Left forelimb (tissue), 1 donor: ENCODE data around the gene CAPN9.

Experiments used
- DNase-seq: peaks from one replicate; pipeline ENCODE4 v3.0.0-alpha.2; 2018; ENCODE audit warnings: low spot score

The CAPN9 gene

DNA sequence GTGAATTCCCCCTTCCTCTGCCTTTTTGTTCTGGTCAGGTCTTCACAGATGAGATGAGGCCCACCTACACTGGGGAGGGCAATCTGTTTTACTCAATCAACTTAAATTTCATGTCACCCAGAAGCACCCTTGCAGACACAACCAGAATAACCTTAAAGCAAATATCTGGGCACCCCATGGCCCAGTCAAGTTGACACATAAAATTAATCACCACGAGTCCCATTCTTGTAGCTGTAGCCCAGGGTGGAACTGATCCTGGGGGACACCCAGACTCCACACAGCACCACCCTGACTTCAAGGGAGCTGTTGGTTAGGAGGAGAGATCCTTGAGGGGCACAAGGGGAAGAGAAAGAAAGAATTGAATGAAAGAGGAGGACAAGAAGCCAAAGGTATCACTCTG is 23.1 kb downstream of the CAPN9 start:
- no peak for DNase-seq

GRCh38 chr1:230771773-230772354 is 24.7 kb downstream of the CAPN9 start:
- no peak for DNase-seq

DNA sequence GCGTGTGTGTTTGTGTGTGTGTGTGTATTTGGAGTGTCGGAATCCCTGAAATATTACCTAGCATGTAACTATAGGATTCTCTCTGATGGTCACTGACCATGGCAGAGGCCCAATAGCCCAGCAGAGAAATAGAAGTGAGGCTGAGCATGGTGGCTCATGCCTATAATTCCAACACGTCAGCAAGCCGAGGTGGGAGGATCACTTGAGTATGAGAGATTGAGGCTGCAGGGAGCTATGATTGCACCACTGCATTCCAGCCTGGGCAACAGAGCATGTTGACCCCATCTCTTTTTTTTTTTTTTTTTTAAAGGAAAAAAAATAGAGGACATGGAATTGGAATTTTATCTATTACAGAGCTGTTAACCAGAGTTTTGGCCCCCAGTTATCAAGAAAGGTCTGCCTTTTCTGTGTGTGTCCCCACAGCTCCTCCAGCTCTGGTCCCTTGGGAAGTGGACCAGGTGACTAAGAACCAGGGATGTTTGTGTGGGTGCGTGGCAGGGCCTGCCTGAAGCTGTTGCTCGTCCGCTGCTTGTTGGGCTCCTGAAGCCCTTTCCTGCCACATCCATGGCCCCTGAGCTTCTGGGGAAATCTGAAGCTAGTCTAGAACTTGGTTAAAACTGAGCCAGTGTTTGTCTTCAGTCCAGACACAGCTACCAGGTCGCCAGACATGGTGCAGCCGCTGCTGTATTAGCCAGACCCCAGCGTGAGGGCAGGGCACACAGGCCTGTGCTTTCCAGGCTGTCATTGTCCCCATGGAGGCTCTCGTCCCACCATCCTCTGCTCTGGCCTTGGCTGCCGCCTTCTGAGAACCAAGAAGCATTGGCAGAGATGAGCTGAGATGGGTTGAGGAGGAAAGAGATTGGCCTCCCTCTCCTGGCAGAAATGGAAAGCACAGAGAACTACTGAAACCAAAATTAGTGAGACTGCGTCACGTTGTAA is 25.5 kb downstream of the CAPN9 start:
- no peak for DNase-seq

- no peak for DNase-seq
Observed at GRCh38 chr1:230773396-230774033, 26.3 kb downstream of the CAPN9 start.

- no peak for DNase-seq
Observed at GRCh38 chr1:230778916-230779590, 31.9 kb downstream of the CAPN9 start.

GRCh38 chr1:230781131-230781530 is 33.9 kb downstream of the CAPN9 start:
- DNase-seq: peak; percentile 12

DNA sequence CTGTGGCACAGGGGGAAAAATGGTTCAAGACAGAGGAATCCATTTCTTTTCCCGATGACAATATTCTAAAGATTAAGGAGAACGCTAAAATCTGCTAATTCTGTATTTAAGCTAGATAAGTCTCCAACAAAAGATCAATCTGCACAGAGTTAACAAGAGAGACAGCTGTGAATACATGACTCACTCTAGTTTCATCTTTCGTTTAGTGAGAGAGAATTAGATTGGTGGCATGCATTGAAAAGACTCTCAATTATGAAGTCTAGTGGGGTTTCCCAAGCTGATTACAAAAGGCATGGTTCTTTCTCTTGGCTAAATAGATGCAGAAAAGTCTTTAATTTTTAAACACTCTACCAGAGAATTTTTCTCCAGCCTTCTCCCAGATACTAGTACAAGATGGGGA is 34.4 kb downstream of the CAPN9 start:
- DNase-seq: no peak

DNA sequence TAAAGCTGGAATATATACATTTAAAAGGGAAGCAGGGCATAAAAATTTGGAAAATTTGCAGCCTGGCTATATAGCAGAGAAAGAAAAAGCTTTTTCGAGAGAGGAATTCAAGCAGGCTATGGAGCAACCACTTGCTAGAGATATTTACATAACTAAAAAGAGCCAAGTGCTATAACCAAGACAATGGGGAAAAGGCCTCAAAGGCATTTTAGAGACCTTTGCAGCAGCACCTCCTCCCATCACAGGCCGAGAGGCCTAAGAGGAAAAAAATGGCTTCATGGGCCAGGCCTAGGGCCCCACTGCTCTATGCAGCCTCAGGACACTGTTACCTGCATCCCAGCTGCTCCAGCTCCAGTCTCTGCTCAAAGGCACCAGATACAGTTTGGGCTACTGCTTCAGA is 37.0 kb downstream of the CAPN9 start:
- no peak for DNase-seq

- peak; percentile 11 for DNase-seq
Observed at GRCh38 chr1:230785636-230786384, 38.6 kb downstream of the CAPN9 start.

- DNase-seq: no peak
Observed at GRCh38 chr1:230786385-230786753, 39.2 kb downstream of the CAPN9 start.

DNA sequence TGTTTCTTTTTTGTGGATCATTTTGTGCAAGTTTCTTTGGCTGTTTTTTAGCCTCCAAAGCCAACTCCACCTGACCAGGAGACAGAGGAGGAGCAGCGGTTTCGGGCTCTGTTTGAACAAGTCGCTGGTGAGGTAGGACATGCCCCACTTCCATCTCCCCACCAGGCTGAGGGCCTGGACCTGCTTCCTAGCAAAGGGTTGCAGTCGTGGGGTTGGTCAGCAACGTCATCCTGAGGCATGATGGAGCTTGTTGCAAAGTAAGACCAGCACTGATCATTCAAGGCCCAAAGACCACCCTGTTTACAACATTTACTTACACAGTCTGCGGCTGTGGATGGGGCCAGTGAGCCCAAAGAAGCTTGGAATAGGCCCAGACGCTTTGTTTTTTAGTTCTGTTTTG is 40.3 kb downstream of the CAPN9 start:
- peak; percentile 51 for DNase-seq

GRCh38 chr1:230788561-230789275 is 41.5 kb downstream of the CAPN9 start:
- peak; percentile 37 for DNase-seq

DNA sequence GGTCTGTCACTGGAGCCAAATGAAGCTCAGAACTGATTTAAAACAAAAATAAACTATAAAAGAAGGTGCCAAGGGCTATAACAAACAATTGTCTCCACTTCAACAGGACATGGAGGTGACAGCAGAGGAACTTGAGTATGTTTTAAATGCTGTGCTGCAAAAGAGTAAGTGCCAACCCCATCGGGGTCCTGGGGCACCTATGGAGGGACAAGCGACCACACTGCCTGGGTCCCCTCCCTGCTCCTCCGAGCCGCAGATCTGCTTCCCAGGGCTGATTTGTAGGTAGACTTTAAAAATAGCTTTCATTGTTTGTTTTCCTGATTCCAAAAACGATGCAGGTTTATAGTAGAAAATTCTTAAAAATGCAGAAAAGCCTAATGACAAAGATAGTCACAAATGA is 42.8 kb downstream of the CAPN9 start:
- peak; percentile 8 for DNase-seq

- DNase-seq: peak; percentile 25
Observed at GRCh38 chr1:230791986-230792564, 44.9 kb downstream of the CAPN9 start.

DNA sequence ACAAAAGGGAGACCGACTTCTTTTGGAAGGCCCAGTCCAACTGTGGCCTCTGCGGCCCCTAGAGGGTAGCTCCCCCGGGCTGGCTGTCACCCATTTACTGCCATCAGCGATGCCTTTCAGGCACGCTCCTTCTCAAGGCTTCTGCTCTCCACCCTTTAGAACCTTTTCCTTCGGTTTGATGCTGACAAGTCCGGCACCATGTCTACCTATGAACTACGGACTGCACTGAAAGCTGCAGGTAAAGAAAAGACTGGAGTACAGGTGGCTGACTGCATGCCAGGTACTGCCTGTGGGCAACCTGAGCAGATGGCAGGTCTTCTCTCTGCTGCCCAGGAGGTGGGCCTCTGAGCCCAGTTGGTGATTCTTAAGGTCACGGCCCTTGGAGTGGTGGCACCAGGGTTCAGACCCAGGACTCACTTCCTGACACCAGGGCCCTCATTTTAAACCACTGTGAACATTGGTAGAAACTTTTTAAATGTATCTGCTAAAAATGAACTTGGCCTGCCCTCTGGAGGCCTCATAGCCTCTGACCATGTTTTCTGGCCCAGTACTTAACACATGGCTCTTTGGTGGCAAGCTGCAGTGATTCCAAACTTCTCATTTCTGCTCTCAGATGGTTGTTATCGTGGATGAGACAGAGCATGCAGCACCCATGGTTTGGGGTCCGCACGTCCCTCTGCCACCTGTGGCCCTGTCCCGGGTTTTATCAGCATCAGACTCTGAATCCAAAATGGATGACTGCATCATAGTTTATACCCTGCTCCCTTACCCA is 45.7 kb downstream of the CAPN9 start:
- DNase-seq: peak; percentile 20

DNA sequence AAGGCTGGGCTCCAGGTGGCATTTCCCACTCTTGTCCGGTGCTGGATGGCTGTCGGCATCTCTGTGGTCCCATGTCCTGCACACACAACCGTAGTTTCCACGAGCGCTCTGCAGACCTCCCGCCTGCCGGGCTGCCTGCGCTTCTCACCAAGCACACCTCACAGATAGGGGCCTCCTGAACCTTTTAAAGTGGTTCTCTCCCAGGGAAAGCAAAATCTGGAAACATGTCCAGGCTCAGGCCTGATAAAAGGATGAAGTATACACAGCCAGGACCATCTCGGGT is 46.2 kb downstream of the CAPN9 start:
- no peak for DNase-seq

DNA sequence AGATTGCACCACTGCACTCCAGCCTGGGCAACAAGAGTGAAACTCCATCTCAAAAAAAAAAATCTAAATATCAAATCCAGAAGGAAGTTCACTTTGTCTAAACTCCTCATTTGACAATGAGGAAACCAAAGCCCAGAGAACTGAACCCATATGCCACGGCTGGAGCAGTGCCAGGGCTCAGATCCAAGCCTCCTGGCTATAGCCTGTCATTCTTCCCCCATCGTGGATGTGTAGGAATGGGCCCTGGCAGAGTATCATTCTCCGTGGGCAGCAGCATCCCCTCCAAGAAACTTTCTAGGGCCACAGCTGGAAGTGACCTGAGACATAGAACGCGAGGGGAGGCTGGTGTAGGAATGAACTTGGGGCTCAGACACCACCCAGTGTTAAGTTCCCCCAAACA is 47.2 kb downstream of the CAPN9 start:
- peak; percentile 46 for DNase-seq

DNA sequence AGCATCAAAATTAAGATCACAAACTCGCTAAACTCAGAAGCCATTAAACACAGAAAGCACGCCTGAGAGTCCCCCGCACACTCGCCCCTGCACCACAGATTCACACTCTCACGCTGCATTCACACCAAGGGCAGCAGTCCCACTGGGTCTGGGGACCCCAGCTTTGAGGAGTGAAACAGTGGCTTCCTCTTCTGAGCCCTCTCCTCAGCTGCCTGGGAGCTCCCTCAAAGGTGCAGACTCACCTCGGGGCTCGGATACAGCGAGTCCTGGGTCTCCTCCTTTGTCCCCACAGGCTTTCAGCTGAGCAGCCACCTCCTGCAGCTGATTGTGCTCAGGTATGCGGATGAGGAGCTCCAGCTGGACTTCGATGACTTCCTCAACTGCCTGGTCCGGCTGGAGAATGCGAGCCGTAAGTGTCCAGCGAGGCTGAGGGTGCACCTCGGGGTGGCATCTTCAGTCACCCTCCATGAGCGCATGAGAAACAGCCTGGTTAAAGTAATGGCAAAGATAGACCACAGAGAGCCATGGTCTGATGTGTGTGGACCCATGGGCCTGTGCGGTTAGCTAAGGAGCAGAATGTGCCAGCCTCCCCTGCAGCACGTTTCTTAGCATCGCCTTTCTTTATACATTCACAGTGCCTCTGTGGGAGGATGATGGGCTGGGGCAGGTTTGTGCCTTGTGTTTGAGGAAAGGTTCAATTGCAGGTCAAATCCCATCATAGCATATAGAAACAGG is 47.9 kb downstream of the CAPN9 start:
- DNase-seq: peak; percentile 54

- no peak for DNase-seq
Observed at GRCh38 chr1:230796626-230797025, 49.4 kb downstream of the CAPN9 start.
